ENCODE results near the gene ZNF438. TPM values are rescaled to one million over a fixed set of nuclear protein-coding genes. Genes with fewer than 3 reads are reported as not detected.

Gene ZNF438
- total RNA-seq, 4 donors from 2014 or later = 7.7 to 11.2 (median 8.7) TPM

DNA sequence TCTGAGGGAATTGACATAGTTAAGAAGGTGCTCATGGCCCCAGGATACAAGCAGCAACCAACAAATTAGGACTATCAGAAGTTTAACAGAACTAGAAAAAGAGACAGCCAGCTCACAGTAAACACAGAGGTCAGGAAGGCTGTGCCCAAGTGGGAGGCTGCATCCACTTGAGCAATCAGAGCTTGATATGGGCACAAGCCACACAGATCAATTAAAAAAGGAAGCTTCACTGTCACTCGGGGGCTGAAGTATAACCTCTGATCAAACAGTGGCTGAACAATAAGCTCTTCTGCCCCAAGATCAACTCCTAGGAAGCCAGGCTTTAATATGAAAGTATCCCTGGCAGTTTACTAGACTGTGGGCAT is 40.0 kb downstream of the ZNF438 start:
- WGBS, 2 donors = 77% methylated on average over 1 of the region's 1 CpG
- intact Hi-C loops (cut with DNase I; ENCODE audit: low total_unique reads) = no loop called here
- H3K4me3 ChIP-seq (ENCODE audit: low read depth, poor library complexity, severe bottlenecking) = no peak overlapping the region
- DNase-seq (ENCODE audit: low spot score in 2 of 2) = no peak
- TF ChIP-seq, protein P1, sequence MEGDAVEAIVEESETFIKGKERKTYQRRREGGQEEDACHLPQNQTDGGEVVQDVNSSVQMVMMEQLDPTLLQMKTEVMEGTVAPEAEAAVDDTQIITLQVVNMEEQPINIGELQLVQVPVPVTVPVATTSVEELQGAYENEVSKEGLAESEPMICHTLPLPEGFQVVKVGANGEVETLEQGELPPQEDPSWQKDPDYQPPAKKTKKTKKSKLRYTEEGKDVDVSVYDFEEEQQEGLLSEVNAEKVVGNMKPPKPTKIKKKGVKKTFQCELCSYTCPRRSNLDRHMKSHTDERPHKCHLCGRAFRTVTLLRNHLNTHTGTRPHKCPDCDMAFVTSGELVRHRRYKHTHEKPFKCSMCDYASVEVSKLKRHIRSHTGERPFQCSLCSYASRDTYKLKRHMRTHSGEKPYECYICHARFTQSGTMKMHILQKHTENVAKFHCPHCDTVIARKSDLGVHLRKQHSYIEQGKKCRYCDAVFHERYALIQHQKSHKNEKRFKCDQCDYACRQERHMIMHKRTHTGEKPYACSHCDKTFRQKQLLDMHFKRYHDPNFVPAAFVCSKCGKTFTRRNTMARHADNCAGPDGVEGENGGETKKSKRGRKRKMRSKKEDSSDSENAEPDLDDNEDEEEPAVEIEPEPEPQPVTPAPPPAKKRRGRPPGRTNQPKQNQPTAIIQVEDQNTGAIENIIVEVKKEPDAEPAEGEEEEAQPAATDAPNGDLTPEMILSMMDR (IDR thresholded peaks at IDR 0.05) = no peak
- TF ChIP-seq POLR2A (IDR thresholded peaks at IDR 0.05) = no peak

DNA sequence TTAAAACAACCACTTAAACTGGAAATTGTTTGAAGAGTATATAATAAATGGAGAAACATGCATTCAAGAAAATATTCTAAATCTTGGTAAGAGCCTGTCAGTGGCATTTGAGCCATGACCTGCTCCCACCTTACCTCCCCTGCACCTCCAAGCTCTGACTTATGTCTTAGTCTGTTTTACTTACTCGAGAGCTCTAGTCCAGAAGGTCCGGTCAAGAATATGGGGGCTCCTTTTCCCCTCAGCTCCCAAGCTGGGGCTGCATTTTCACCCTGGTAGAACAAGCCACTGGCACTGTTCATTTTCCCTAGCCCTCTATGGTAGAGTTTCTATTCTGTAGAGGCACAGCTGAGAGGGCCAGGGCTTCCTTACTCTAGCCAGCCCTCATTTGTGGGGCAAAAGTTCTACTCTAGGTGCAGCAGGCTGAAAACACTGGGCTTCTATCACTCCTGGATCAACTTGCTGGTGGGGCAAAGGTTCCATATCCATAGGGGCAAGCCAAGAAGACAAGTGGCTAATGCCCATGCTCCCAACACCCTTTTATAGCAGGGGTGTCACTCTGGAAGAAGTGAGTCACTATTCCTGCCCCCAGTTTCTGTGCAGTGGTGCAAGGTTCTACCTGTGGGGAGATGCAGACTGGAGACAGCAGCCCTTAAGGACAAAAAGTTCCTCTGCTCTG is 40.6 kb downstream of the ZNF438 start:
- intact Hi-C loops (cut with DNase I; ENCODE audit: low total_unique reads) = no loop called here
- no peak overlapping the region for H3K4me3 ChIP-seq (ENCODE audit: low read depth, poor library complexity, severe bottlenecking)
- TF ChIP-seq, protein P1 (IDR thresholded peaks at IDR 0.05) = no peak
- TF ChIP-seq POLR2A (IDR thresholded peaks at IDR 0.05) = no peak
- DNase-seq (ENCODE audit: low spot score in 2 of 2) = no peak
- WGBS, 2 donors = 96 to 98% methylated on average over 2 of the region's 2 CpGs

DNA sequence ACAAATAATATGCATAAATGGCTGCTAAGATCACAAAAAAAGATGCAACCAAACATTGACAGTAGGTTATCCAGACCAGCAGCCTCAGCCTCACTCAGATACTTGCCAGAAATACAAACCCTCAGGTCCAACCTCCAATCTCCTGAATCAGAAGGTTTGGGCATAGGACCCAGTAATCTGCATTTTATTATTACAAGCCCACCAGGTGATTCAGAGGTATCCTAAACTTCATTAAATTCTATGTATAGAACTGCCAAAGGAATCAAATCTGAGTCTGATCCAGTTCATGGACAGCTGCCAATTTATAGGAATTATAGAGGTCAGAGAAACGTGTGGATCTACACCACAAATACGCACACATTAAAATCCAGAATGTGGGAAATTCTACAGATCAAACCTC is 41.3 kb downstream of the ZNF438 start:
- TF ChIP-seq POLR2A (IDR thresholded peaks at IDR 0.05) = no peak
- TF ChIP-seq, protein P1 (IDR thresholded peaks at IDR 0.05) = no peak
- no peak overlapping the region for H3K4me3 ChIP-seq (ENCODE audit: low read depth, poor library complexity, severe bottlenecking)
- intact Hi-C loops (cut with DNase I; ENCODE audit: low total_unique reads) = no loop called here
- WGBS, 2 donors = 79 to 82% methylated on average over 2 of the region's 2 CpGs
- no peak for DNase-seq (ENCODE audit: low spot score in 2 of 2)

DNA sequence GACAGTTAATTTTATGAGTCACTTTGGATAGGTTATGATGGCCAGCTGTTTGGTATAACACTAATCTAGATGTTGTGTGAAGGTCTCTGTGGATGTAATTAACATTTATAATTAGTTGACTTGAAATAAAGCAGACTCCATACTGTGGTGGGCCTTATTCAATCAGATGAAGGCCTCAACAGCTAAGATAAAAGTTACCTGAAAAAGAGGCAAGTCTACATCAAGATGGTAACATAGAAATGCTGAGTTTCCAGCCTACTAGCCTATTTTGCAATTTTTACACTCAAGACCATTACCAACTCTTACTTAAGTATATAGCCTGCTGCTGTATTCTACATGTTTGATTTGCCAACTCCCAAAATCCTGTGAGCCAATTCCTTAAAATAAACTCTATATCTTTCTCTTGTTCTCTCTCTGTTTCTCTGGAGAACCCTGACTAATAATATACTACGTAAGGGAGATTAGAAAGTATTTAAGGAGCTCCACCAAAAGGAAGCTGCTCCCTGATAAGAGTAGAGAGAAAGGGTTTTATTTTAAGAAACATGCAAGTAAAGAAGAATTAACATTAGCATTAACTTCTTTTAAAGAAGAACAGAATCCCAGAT is 42.7 kb downstream of the ZNF438 start:
- intact Hi-C loops (cut with DNase I; ENCODE audit: low total_unique reads) = no loop called here
- TF ChIP-seq POLR2A (IDR thresholded peaks at IDR 0.05) = no peak
- TF ChIP-seq, protein P1 (IDR thresholded peaks at IDR 0.05) = no peak
- H3K4me3 ChIP-seq (ENCODE audit: low read depth, poor library complexity, severe bottlenecking) = no peak overlapping the region
- 51 to 52% methylated on average over 1 of the region's 1 CpG for WGBS, 2 donors
- no peak for DNase-seq (ENCODE audit: low spot score in 2 of 2)

DNA sequence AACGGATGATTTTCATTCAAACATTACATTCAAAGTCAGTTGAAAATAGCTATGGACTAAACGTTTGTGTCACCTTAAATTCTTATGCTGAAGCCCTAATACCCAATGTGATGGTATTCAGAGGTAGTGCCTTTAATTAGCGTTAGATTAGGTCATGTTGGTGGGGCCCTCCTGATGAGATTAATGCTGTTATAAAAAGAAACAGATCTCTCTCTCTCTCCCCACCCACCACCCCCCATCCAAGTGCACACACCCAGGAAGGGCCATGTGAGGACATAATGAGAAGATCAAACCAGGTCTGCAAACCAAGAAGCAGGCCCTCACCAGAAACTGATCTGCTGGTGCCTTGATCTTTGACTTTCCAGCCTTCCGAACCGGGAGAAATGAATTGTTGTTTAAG is 44.2 kb downstream of the ZNF438 start:
- WGBS, 2 donors = 73 to 77% methylated on average over 5 of the region's 5 CpGs
- no peak overlapping the region for H3K4me3 ChIP-seq (ENCODE audit: low read depth, poor library complexity, severe bottlenecking)

More for the DNA sequence above, 44.2 kb downstream of the ZNF438 start:
- TF ChIP-seq, protein P1 (IDR thresholded peaks at IDR 0.05) = no peak
- TF ChIP-seq POLR2A (IDR thresholded peaks at IDR 0.05) = no peak
- no peak for DNase-seq (ENCODE audit: low spot score in 2 of 2)
- intact Hi-C loops (cut with DNase I; ENCODE audit: low total_unique reads) = no loop called here

Measured in lower leg skin (tissue), 4 donors.